ENCODE measurements around the gene DAP.
"Not testable (repeated sequence)": the region's sequence is repeated elsewhere in the genome, so short reads cannot be mapped to it uniquely, and the experiment has no call there.

The DAP gene

DNA sequence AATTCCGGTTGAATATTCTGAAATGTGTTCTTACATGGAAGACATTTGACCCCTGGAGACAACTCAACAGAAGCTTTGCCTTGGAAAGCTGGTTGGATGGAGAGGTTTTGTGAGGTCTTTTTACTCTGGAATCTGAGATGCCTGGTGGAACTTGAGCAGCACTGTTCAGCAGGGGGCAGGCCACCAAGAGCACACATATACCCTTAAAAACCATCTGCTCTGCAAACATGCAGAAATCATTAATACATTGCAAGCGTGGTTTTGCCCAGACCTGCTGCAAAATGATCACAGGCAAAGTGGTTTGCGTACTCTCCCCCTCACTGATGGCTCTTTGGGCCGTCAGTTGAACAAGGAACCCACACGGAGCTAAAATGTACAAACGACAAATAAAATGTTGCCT, 32.8 kb upstream of the DAP start:
- Histone ChIP-seq H3K36me3 (ENCODE audit: control insufficient read depth, insufficient read depth, low read length) (no peaks in the 10 kb centered on the region), H3K4me3 (replicated peaks; ENCODE audit: low read depth, low read length) (no peak overlapping the region), H3K27me3 (replicated peaks; ENCODE audit: control insufficient read depth, insufficient read depth, low read length) (no peaks in the 10 kb centered on the region)
- TF ChIP-seq, protein P1, sequence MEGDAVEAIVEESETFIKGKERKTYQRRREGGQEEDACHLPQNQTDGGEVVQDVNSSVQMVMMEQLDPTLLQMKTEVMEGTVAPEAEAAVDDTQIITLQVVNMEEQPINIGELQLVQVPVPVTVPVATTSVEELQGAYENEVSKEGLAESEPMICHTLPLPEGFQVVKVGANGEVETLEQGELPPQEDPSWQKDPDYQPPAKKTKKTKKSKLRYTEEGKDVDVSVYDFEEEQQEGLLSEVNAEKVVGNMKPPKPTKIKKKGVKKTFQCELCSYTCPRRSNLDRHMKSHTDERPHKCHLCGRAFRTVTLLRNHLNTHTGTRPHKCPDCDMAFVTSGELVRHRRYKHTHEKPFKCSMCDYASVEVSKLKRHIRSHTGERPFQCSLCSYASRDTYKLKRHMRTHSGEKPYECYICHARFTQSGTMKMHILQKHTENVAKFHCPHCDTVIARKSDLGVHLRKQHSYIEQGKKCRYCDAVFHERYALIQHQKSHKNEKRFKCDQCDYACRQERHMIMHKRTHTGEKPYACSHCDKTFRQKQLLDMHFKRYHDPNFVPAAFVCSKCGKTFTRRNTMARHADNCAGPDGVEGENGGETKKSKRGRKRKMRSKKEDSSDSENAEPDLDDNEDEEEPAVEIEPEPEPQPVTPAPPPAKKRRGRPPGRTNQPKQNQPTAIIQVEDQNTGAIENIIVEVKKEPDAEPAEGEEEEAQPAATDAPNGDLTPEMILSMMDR (IDR thresholded peaks at IDR 0.05; ENCODE audit: insufficient read depth, low read length, poor library complexity, severe bottlenecking) = peak; percentile 4
- DNase-seq (ENCODE audit: extremely low read depth, insufficient read length) = no peak

DNA sequence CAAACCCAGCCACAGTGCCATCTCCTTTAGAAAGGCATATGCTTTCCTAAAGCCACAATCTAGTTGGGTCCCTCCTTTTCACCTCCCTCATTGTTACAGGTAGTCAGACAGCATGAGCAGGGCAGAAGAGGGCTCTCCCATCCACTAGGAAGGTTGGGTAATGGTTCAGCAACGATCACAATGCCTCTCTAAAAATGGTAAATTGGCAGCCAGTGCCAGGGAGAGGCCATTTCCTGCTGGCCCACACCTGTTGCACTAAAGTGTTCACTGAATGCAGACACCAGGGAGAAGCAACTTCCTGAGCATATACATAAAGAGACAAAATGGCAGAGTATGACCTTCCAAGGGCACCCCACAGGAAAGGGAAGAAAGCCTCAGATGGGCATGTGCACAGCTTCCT, 31.3 kb upstream of the DAP start:
- H3K4me3 ChIP-seq (replicated peaks; ENCODE audit: low read depth, low read length) = no peak overlapping the region
- no peaks in the 10 kb centered on the region for H3K36me3 ChIP-seq (ENCODE audit: control insufficient read depth, insufficient read depth, low read length)
- TF ChIP-seq, protein P1 (IDR thresholded peaks at IDR 0.05; ENCODE audit: insufficient read depth, low read length, poor library complexity, severe bottlenecking) = no peak
- no peak for DNase-seq (ENCODE audit: extremely low read depth, insufficient read length)
- no peaks in the 10 kb centered on the region for H3K27me3 ChIP-seq (replicated peaks; ENCODE audit: control insufficient read depth, insufficient read depth, low read length)

DNA sequence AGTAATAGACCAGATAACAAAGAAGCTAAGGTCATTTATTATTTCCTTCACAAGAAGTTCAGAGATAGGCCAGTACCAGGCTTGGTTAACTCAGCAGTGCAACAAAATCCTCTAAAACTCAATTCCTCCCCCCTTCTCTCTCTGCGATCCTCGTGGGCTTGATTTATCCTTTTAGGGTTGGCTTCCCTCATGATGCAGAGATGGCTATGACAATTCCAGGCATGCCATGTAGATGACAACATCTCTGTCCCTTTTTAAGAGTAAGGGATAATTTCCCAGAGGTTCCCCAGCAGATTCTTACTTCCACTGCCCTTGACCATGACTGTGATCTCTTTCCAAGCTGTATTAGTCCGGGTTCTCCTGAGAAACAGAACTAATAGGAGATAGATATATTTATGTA, 28.7 kb upstream of the DAP start:
- H3K4me3 ChIP-seq (replicated peaks; ENCODE audit: low read depth, low read length) = no peak overlapping the region
- H3K27me3 ChIP-seq (replicated peaks; ENCODE audit: control insufficient read depth, insufficient read depth, low read length) = no peaks in the 10 kb centered on the region
- no peak for DNase-seq (ENCODE audit: extremely low read depth, insufficient read length)
- TF ChIP-seq, protein P1 (IDR thresholded peaks at IDR 0.05; ENCODE audit: insufficient read depth, low read length, poor library complexity, severe bottlenecking) = no peak
- no peaks in the 10 kb centered on the region for H3K36me3 ChIP-seq (ENCODE audit: control insufficient read depth, insufficient read depth, low read length)

DNA sequence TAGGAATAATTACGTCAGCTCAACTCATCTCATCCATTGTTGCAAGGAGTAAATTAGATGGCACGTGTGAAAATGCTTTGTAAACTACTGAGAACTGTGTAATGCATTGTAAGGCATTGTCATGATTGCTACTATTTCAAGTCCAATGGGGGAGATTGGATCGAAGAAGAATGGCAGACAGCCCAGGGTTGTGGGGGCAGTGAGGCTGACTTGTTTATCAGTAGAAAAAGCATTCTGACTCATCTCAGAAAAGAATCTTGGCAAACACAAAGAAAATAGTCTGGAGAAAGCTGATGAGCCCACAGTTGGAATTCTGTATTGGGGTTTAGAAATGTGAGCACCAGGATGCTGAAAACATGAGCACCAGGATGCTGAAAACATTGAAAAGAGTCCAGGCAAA, 28.0 kb upstream of the DAP start:
- no peaks in the 10 kb centered on the region for H3K36me3 ChIP-seq (ENCODE audit: control insufficient read depth, insufficient read depth, low read length)
- DNase-seq (ENCODE audit: extremely low read depth, insufficient read length) = no peak
- TF ChIP-seq, protein P1 (IDR thresholded peaks at IDR 0.05; ENCODE audit: insufficient read depth, low read length, poor library complexity, severe bottlenecking) = no peak
- H3K4me3 ChIP-seq (replicated peaks; ENCODE audit: low read depth, low read length) = no peak overlapping the region
- no peaks in the 10 kb centered on the region for H3K27me3 ChIP-seq (replicated peaks; ENCODE audit: control insufficient read depth, insufficient read depth, low read length)

DNA sequence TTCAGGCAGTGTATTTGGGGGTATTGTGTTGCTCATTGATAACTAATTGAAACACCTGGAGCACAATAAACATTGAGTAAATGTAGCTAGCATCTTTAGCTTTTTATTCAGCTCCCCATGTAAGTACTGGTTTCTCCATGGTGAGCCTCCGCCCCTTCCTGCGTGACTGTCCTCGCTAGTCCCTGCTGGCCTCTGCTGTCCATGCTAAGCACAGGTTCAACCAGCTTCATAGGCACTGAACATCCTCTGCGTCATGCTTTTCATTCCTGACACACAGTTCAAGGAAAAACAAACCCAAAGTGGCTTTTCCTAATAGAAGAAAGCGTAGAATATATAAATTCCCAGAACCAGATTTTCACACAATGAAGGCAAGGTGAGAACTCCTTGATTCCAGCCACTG, 27.3 kb upstream of the DAP start:
- Histone ChIP-seq H3K4me3 (replicated peaks; ENCODE audit: low read depth, low read length) (no peak overlapping the region), H3K27me3 (replicated peaks; ENCODE audit: control insufficient read depth, insufficient read depth, low read length) (no peaks in the 10 kb centered on the region), H3K36me3 (ENCODE audit: control insufficient read depth, insufficient read depth, low read length) (no peaks in the 10 kb centered on the region)
- TF ChIP-seq, protein P1 (IDR thresholded peaks at IDR 0.05; ENCODE audit: insufficient read depth, low read length, poor library complexity, severe bottlenecking) = no peak
- no peak for DNase-seq (ENCODE audit: extremely low read depth, insufficient read length)

DNA sequence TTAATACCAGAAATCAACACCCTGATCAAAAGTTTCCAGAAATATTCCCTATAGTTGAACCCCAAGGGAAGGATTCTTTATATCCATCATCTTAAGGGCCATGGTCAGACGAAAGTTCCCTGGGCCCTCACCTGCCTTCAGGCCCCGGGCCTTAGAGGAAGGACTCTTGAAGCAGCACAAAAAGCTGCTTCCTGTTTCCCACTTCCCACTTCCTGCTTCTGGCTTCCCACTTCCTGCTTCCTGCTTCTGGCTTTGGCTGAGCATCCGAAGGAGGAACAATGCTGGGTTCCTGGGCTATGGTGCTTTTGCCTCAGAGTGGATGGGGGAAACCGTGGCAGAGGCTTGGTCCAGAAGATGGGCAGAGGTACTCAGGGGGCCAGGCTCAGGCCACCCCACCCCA, 25.8 kb upstream of the DAP start:
- no peaks in the 10 kb centered on the region for H3K27me3 ChIP-seq (replicated peaks; ENCODE audit: control insufficient read depth, insufficient read depth, low read length)
- TF ChIP-seq, protein P1 (IDR thresholded peaks at IDR 0.05; ENCODE audit: insufficient read depth, low read length, poor library complexity, severe bottlenecking) = no peak
- no peak overlapping the region for H3K4me3 ChIP-seq (replicated peaks; ENCODE audit: low read depth, low read length)
- no peaks in the 10 kb centered on the region for H3K36me3 ChIP-seq (ENCODE audit: control insufficient read depth, insufficient read depth, low read length)
- DNase-seq (ENCODE audit: extremely low read depth, insufficient read length) = no peak

DNA sequence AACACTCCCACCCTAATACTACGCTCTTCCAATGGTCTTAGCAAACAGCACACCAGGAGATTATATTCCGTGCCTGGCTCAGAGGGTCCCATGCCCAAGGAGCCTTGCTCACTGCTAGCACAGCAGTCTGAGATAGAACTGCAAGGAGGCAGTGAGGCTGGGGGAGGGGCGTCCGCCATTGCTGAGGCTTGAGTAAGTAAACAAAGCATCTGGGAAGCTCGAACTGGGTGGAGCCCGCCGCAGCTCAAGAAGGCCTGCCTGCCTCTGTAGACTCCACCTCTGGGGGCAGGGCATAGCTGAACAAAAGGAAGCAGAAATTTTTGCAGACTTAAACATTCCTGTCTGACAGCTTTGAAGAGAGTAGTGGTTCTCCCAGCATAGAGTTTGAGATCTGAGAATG, 19.2 kb upstream of the DAP start:
- H3K36me3 ChIP-seq (ENCODE audit: control insufficient read depth, insufficient read depth, low read length); DNase-seq (ENCODE audit: extremely low read depth, insufficient read length); H3K27me3 ChIP-seq (replicated peaks; ENCODE audit: control insufficient read depth, insufficient read depth, low read length); H3K4me3 ChIP-seq (replicated peaks; ENCODE audit: low read depth, low read length): not testable (repeated sequence)
